ENCODE measurements around the gene ZNF236. TPM values are rescaled to one million over a fixed set of nuclear protein-coding genes. Genes with fewer than 3 reads are reported as not detected.
A peak's percentile ranks its signal among the peaks of the same experiment; 100 is the strongest.

The ZNF236 gene
- total and polyA plus RNA-seq, 2 donors (not counting 3 experiments of a cell fraction or from before 2014, with no cell fraction given): 4.5 to 14.7 TPM

- H2AFZ ChIP-seq (ENCODE audit: low read depth, low read length): peak overlapping the region; percentile 72
- FAIRE-seq (peak; percentile 62), DNase-seq (ENCODE audit: low read depth, low spot score) (peak; percentile 69)
- intact Hi-C loops (cut with micrococcal nuclease) (loop anchor here (1.0 to 10.0 kb wide), 6 partner anchors 17 to 370 kb away; no protein-coding TSS in a partner anchor), dilution Hi-C loops (cut with MboI; ENCODE audit: extremely low pct_ligation_motif_present, low sequenced_read_pairs) (no loop called here)
- H3K9ac ChIP-seq (replicated peaks; ENCODE audit: extremely low read depth, insufficient read depth, low read length): peak overlapping the region; percentile 69
- H3K4me2 ChIP-seq (ENCODE audit: insufficient read depth, low read length): peak overlapping the region; percentile 69
- peaks cover 20% of the 10 kb centered on the region for H3K4me1 ChIP-seq (ENCODE audit: control insufficient read depth, extremely low read depth, insufficient read depth, low read length)
- H3K36me3 ChIP-seq (ENCODE audit: control insufficient read depth in 2 of 2, extremely low read depth in 1 of 2, insufficient read depth in 2 of 2, low read length in 2 of 2): no peaks in the 10 kb centered on the region
- ChIA-PET CTCF (interaction anchor here (1.1 to 9.9 kb wide), 2 partner anchors 9 to 19 kb away, joined by 4 to 91 read pairs; no protein-coding TSS in a partner anchor), POLR2A (no interaction called here)
- H3K4me3 ChIP-seq (replicated peaks in 1 of 3; ENCODE audit: insufficient read depth in 1 of 3, low read depth in 1 of 3, low read length in 3 of 3): peak overlapping the region; percentile 34 to 98 (median 69)
- H3K9me1 ChIP-seq (replicated peaks; ENCODE audit: control insufficient read depth, extremely low read depth, insufficient read depth, low read length): no peaks in the 10 kb centered on the region
- H3K9me3 ChIP-seq (replicated peaks; ENCODE audit: control insufficient read depth, insufficient read depth, low read length): no peaks in the 10 kb centered on the region
- H3K79me2 ChIP-seq (ENCODE audit: control insufficient read depth, insufficient read depth, low read length): peaks cover 67% of the 10 kb centered on the region
- no peaks in the 10 kb centered on the region for H4K20me1 ChIP-seq (replicated peaks; ENCODE audit: control insufficient read depth, extremely low read depth, insufficient read depth, low read length)
- peak overlapping the region; percentile 63 for H3K27ac ChIP-seq (ENCODE audit: insufficient read depth, low read depth, low read length)
- no peaks in the 10 kb centered on the region for H3K27me3 ChIP-seq (ENCODE audit: control insufficient read depth in 2 of 2, insufficient read depth in 2 of 2, low read length in 2 of 2)
- BruUV-seq (replicated peaks): no TSS peak
- TF ChIP-seq MAX (IDR thresholded peaks at IDR 0.05; ENCODE audit: insufficient read depth, insufficient read length): no peak
- TF ChIP-seq POLR2AphosphoS5 (IDR thresholded peaks at IDR 0.05; ENCODE audit: insufficient read depth, low read depth, low read length): no peak
- no peak for TF ChIP-seq FOS (IDR thresholded peaks at IDR 0.05; ENCODE audit: borderline replicate concordance, insufficient read depth, low read length)
- TF ChIP-seq CTCF (IDR thresholded peaks at IDR 0.05; ENCODE audit: extremely low read depth in 1 of 2, insufficient read depth in 1 of 2, low read depth in 1 of 2, low read length in 2 of 2): no peak
- no peak for TF ChIP-seq GATA2 (IDR thresholded peaks at IDR 0.05; ENCODE audit: insufficient read depth, insufficient read length, low read depth, low read length)
- TF ChIP-seq EZH2 (IDR thresholded peaks at IDR 0.05; ENCODE audit: borderline replicate concordance, low read depth, low read length, severe bottlenecking): no peak
- no peak for TF ChIP-seq MYC (IDR thresholded peaks at IDR 0.05; ENCODE audit: low read depth, low read length)
- no peak for TF ChIP-seq POLR2A (IDR thresholded peaks at IDR 0.05; ENCODE audit: low read depth, low read length)
- no peak for TF ChIP-seq JUN (IDR thresholded peaks at IDR 0.05; ENCODE audit: borderline replicate concordance, insufficient read depth, insufficient read length, low read depth)
Observed at GRCh38 chr18:76821875-76822505, 367 bp upstream of the ZNF236 start.

Data from endothelial cell of umbilical vein (primary cell).